Measurements from ENCODE around the gene MRPL22.
"Not testable (repeated sequence)": the region's sequence is repeated elsewhere in the genome, so short reads cannot be mapped to it uniquely, and the experiment has no call there.

MRPL22 gene

DNA sequence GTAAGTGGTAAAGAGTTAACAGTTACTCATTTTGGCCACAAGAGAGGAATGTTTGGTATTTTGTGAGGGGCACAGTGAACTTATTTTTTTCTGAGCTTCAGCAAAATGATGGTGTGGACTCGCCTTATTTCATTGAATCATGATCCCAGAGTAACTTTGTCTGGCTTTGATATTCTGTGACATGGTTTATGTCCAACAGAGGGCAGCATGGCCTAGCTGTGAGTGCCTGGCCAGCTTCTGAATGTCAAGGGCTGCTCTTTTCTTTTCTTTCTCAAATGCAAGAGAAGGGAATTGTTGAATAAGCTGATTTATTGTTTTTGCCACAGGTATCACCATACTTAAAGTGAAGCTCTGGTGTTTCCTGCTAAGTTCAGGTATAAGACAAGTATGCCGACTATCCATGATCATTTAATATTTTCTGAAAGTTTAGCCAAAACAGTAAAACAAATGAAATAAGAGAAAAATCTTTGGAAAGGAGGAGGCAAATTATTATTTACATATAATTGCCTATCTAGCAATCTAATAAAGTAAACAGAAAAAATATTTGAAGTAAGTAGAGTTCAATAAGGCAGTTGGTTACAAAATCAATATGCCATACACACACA lies 31.7 kb downstream of the MRPL22 start:
- TF ChIP-seq, protein P1, sequence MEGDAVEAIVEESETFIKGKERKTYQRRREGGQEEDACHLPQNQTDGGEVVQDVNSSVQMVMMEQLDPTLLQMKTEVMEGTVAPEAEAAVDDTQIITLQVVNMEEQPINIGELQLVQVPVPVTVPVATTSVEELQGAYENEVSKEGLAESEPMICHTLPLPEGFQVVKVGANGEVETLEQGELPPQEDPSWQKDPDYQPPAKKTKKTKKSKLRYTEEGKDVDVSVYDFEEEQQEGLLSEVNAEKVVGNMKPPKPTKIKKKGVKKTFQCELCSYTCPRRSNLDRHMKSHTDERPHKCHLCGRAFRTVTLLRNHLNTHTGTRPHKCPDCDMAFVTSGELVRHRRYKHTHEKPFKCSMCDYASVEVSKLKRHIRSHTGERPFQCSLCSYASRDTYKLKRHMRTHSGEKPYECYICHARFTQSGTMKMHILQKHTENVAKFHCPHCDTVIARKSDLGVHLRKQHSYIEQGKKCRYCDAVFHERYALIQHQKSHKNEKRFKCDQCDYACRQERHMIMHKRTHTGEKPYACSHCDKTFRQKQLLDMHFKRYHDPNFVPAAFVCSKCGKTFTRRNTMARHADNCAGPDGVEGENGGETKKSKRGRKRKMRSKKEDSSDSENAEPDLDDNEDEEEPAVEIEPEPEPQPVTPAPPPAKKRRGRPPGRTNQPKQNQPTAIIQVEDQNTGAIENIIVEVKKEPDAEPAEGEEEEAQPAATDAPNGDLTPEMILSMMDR (conservative IDR thresholded peaks at IDR 0.05): peak; percentile 91
- no peak overlapping the region for H3K27ac ChIP-seq

DNA sequence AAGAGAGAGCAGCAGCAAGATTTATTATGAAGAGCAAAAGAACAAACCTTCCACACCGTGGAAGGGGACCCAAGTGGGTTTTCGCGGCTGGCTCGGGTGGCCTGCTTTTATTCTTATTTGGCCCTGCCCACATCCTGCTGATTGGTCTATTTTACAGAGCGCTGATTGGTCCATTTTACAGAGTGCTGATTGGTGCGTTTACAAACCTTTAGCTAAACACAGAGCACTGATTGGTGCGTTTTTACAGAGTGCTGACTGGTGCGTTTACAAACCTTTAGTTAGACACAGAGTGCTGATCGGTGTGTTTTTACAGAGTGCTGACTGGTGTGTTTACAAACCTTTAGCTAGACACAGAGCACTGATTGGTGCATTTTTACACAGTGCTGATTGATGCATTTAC lies 35.2 kb downstream of the MRPL22 start:
- H3K27ac ChIP-seq: not testable (repeated sequence)

DNA sequence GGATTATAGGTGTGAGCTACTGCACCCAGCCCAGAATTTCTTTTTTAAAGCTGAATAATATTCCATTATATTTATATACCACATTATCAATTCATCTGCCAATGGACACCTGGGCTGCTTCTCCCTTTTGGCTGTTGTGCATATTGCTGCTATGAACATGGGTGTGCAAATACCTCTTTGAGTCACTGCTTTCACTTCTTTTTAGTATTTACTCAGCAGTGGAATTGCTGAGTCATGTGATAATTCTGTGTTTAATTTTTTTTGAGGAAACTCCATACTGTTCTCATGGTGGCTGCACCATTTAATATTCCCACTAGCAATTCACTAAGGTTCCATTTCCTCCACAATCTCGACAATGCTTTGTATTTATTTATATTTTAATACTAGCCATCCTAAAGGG lies 36.5 kb downstream of the MRPL22 start:
- H3K27ac ChIP-seq: no peak overlapping the region
- TF ChIP-seq, protein P1 (conservative IDR thresholded peaks at IDR 0.05): no peak

DNA sequence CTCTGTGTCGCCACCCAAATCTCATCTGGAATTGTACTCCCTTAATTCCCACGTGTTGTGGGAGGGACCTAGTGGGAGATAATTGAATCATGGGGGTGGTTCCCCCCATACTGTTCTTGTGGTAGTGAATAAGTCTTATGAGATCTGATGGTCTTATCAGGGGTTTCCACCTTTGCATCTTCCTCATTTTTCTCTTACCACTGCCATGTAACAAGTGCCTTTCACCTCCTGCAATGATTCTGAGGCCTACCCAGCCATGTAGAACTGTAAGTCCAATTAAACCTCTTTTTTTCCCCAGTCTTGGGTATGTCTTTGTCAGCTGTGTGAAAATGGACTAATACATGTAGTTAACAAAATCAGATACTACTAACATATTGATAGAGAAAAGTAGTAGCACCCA lies 37.4 kb downstream of the MRPL22 start:
- not testable (repeated sequence) for H3K27ac ChIP-seq

DNA sequence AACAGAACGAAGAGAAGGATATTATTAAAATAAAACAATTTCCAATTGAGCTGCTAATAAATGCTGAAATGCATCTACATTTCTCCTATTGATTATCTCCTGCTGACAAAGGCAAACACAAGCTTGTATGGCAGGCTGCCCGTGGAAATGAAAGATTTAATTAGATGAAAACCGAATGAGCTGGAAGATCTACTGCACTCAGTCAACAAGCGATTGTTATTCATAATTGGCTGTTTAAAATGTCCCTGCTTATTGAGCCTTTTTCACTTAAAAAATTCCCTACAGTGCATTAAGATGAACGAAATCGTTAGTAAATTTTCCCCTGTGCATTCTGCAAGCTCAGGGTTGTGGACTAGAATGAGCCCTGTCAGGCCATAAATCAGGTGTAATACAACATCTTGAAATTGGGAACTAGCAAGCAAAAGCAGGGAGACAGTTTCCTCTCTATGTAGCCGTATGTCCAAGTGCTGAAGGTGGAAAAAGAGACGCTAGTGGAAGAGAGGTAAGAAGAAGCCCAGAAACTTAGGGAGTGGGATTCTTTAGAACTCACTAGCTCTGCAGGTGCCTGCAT lies 44.2 kb downstream of the MRPL22 start:
- TF ChIP-seq, protein P1 (conservative IDR thresholded peaks at IDR 0.05): no peak
- H3K27ac ChIP-seq: no peak overlapping the region

DNA sequence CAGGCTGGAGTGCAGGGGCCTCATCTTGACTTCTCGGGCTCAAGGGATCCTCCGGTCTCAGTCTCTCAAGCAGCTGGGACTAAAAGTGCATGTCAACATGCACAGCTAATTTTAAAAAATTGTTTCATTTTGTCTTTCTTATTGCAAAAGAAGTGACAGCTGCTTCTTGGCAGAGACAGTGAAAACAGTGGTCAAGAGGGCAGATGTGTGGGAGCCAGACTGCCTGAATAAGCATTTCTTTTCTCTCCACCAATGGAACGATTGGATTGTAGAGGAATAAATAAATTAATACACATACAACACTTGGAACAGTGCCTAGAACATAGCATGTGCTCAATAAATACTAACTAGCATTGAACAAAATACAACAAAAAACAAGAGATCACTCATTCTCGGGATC lies 45.3 kb downstream of the MRPL22 start:
- TF ChIP-seq, protein P1 (conservative IDR thresholded peaks at IDR 0.05): no peak

DNA sequence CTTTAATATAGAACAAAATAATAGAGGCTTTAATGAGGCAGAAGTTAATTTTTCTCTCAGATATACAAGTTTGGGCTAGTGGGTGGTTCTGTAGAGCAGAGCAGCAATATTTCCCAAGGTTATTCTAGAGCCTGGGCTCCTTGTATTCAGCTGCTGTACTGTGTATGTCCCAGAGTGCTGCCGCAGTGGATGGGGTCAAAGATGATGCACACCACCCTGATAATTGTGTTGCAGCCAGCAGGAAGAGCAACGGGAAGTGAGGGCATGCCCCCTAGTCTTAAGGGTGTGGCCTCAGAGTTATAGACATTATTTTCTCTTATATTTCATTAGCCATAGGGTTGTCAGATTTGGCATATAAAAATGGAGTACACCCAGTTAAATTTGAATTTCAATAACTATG lies 48.8 kb downstream of the MRPL22 start:
- H3K27ac ChIP-seq: no peak overlapping the region
- TF ChIP-seq, protein P1 (conservative IDR thresholded peaks at IDR 0.05): no peak

More for the DNA sequence above, 45.3 kb downstream of the MRPL22 start:
- H3K27ac ChIP-seq: no peak overlapping the region

DNA sequence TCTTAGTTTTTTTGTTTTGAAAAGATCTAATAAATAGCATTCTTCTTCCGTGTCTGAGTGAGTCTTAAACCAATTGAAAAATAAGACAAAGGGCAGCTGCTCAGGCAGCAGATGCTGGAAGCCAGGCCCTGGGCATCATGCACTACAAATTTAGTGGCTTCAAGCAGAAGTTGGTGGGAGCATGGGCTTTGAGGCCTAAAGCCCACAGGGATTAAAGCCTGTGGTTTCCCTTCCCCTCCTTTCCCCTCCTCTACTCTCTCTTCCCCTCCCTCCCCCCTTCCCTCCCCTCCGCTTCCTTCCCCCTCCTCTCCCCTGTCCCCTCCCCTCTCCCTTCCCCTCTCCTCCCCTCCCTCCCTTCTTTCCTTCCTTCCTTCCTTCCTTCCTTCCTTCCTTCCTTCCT lies 52.6 kb downstream of the MRPL22 start:
- TF ChIP-seq, protein P1 (conservative IDR thresholded peaks at IDR 0.05): no peak
- H3K27ac ChIP-seq: no peak overlapping the region

Data from VCaP (cell line).